Measurements from ENCODE around the gene HMCN2. TPM values are rescaled to one million over a fixed set of nuclear protein-coding genes. Genes with fewer than 3 reads are reported as not detected.

HMCN2 gene
- total RNA-seq, 4 donors from 2014 or later, result 1.3 to 6.3 (median 3.5) TPM

- Histone ChIP-seq H3K4me3 (no peak overlapping the region), H3K4me1 (no peaks in the 10 kb centered on the region), H3K27me3 (peaks cover 3% of the 10 kb centered on the region), H3K9me3 (no peaks in the 10 kb centered on the region), H3K36me3 (no peaks in the 10 kb centered on the region), H3K27ac (no peak overlapping the region)
- 94% methylated on average over 5 of the region's 9 CpGs for WGBS
- no peak for DNase-seq (ENCODE audit: low spot score in 2 of 2)
- TF ChIP-seq POLR2AphosphoS5 (IDR thresholded peaks at IDR 0.05) (no peak), POLR2A (IDR thresholded peaks at IDR 0.05) (no peak), EP300 (IDR thresholded peaks at IDR 0.05) (no peak), CTCF (IDR thresholded peaks at IDR 0.05) (no peak)
These were observed 96.4 kb downstream of the HMCN2 start for GRCh38 chr9:130361873-130362362.

- Histone ChIP-seq H3K27ac (no peak overlapping the region), H3K4me1 (no peaks in the 10 kb centered on the region), H3K36me3 (no peaks in the 10 kb centered on the region), H3K27me3 (peaks cover 3% of the 10 kb centered on the region), H3K9me3 (no peaks in the 10 kb centered on the region), H3K4me3 (no peak overlapping the region)
- WGBS, result 97% methylated on average over 6 of the region's 13 CpGs
- DNase-seq (ENCODE audit: low spot score in 2 of 2), result no peak
- TF ChIP-seq CTCF (IDR thresholded peaks at IDR 0.05) (no peak), POLR2A (IDR thresholded peaks at IDR 0.05) (no peak), EP300 (IDR thresholded peaks at IDR 0.05) (no peak), POLR2AphosphoS5 (IDR thresholded peaks at IDR 0.05) (no peak)
These were observed 97.1 kb downstream of the HMCN2 start for GRCh38 chr9:130362691-130363090.

- H3K9me3 ChIP-seq, result no peaks in the 10 kb centered on the region
- TF ChIP-seq POLR2A (IDR thresholded peaks at IDR 0.05) (no peak), EP300 (IDR thresholded peaks at IDR 0.05) (no peak), CTCF (IDR thresholded peaks at IDR 0.05) (no peak), POLR2AphosphoS5 (IDR thresholded peaks at IDR 0.05) (no peak)
- DNase-seq (ENCODE audit: low spot score in 2 of 2), result no peak
- H3K36me3 ChIP-seq, result no peaks in the 10 kb centered on the region
- no peak overlapping the region for H3K4me3 ChIP-seq
- H3K4me1 ChIP-seq, result no peaks in the 10 kb centered on the region
- H3K27ac ChIP-seq, result no peak overlapping the region
- peaks cover 3% of the 10 kb centered on the region for H3K27me3 ChIP-seq
- WGBS, result 90% methylated on average over 9 of the region's 9 CpGs
These were observed 98.3 kb downstream of the HMCN2 start for GRCh38 chr9:130363755-130364404.

- H3K27me3 ChIP-seq, result peaks cover 3% of the 10 kb centered on the region
- no peak for TF ChIP-seq CTCF (IDR thresholded peaks at IDR 0.05)
- TF ChIP-seq EP300 (IDR thresholded peaks at IDR 0.05), result no peak
- no peak for TF ChIP-seq POLR2AphosphoS5 (IDR thresholded peaks at IDR 0.05)
- TF ChIP-seq POLR2A (IDR thresholded peaks at IDR 0.05), result no peak
- DNase-seq (ENCODE audit: low spot score in 2 of 2), result no peak
- H3K4me1 ChIP-seq, result no peaks in the 10 kb centered on the region
- H3K9me3 ChIP-seq, result no peaks in the 10 kb centered on the region
- 67% methylated on average over 13 of the region's 13 CpGs for WGBS
- H3K27ac ChIP-seq, result no peak overlapping the region
- H3K36me3 ChIP-seq, result no peaks in the 10 kb centered on the region
- H3K4me3 ChIP-seq, result no peak overlapping the region
These were observed 99.2 kb downstream of the HMCN2 start for GRCh38 chr9:130364619-130365322.

- WGBS, result no CpG with 5 or more reads among the region's 10 CpGs
- H3K27ac ChIP-seq, result no peak overlapping the region
- TF ChIP-seq POLR2A (IDR thresholded peaks at IDR 0.05), result no peak
- TF ChIP-seq POLR2AphosphoS5 (IDR thresholded peaks at IDR 0.05), result no peak
- no peak for TF ChIP-seq EP300 (IDR thresholded peaks at IDR 0.05)
- no peak for TF ChIP-seq CTCF (IDR thresholded peaks at IDR 0.05)
These were observed 99.8 kb downstream of the HMCN2 start for GRCh38 chr9:130365323-130365721.

More at GRCh38 chr9:130365323-130365721, 99.8 kb downstream of the HMCN2 start:
- Histone ChIP-seq H3K4me1 (no peaks in the 10 kb centered on the region), H3K4me3 (no peak overlapping the region), H3K27me3 (peaks cover 3% of the 10 kb centered on the region), H3K36me3 (no peaks in the 10 kb centered on the region), H3K9me3 (no peaks in the 10 kb centered on the region)
- no peak for DNase-seq (ENCODE audit: low spot score in 2 of 2)

Measured in suprapubic skin (tissue), 4 donors.